Neuronal stem cell (in vitro differentiated cells): ENCODE measurements around the gene DGCR2.
"Not testable (repeated sequence)": the region's sequence is repeated elsewhere in the genome, so short reads cannot be mapped to it uniquely, and the experiment has no call there.

Experiments
- DNase-seq: peaks from one replicate; pipeline ENCODE4 v3.0.0-alpha.2; 2013; ENCODE audit warnings: low spot score
- H2AFZ ChIP-seq: one replicate; pipeline ENCODE4 v1.6.1; 2013; ENCODE audit warnings: mild to moderate bottlenecking, low read length, inconsistent platforms
- H2AK5ac ChIP-seq: 2 replicates; pipeline ENCODE4 v1.6.1; 2013; ENCODE audit warnings: low read depth, mild to moderate bottlenecking, inconsistent platforms, low read length, moderate library complexity, mixed read lengths
- H2BK120ac ChIP-seq: 2 replicates; pipeline ENCODE4 v1.6.1; 2013; ENCODE audit warnings: low read depth, mild to moderate bottlenecking, inconsistent platforms, low read length, moderate library complexity, mixed read lengths
- H2BK12ac ChIP-seq: one replicate; pipeline ENCODE4 v1.6.1; 2013; ENCODE audit warnings: low read length, inconsistent platforms
- H2BK15ac ChIP-seq: 2 replicates; pipeline ENCODE4 v1.6.1; 2013; ENCODE audit warnings: mild to moderate bottlenecking, low read length, inconsistent platforms, mixed read lengths
- H2BK5ac ChIP-seq: one replicate; pipeline ENCODE4 v1.6.1; 2013; ENCODE audit warnings: inconsistent platforms, mild to moderate bottlenecking, low read length, moderate library complexity
- H3K14ac ChIP-seq: one replicate; pipeline ENCODE4 v1.6.1; 2013; ENCODE audit warnings: low read length, inconsistent platforms
- H3K18ac ChIP-seq: 2 replicates; pipeline ENCODE4 v1.6.1; 2013; ENCODE audit warnings: low read length, inconsistent platforms
- H3K23ac ChIP-seq: 2 replicates; pipeline ENCODE4 v1.6.1; 2013; ENCODE audit warnings: low read depth, mild to moderate bottlenecking, mixed read lengths, low read length, inconsistent platforms; ENCODE audit not compliant: poor library complexity
- H3K27ac ChIP-seq: replicated peaks from 3 replicates; pipeline ENCODE4 v1.5.1; 2013; ENCODE audit warnings: low read length, inconsistent platforms
- H3K27me3 ChIP-seq, 3 experiments: 2 replicates each; pipeline ENCODE4 v1.6.1; 2013; ENCODE audit warnings: low read length in 3 of 3, mild to moderate bottlenecking in 2 of 3, inconsistent platforms in 1 of 3, low read depth in 1 of 3, mixed read lengths in 1 of 3, moderate library complexity in 1 of 3; ENCODE audit not compliant: control insufficient read depth in 3 of 3, insufficient read depth in 3 of 3
- H3K36me3 ChIP-seq, 2 donors: replicated peaks in 1 of 2; 2 replicates each; pipeline ENCODE4 v1.6.1; 2013; ENCODE audit warnings: low read length in 2 of 2; ENCODE audit not compliant: control insufficient read depth in 2 of 2, insufficient read depth in 2 of 2
- H3K4ac ChIP-seq: 2 replicates; pipeline ENCODE4 v1.6.1; 2013; ENCODE audit warnings: inconsistent platforms, mild to moderate bottlenecking, low read length, moderate library complexity
- H3K4me1 ChIP-seq, 2 donors: 1 replicate in 1 of 2; 2 replicates in 1 of 2; pipeline ENCODE4 v1.6.1; 2013; ENCODE audit warnings: low read length in 2 of 2, low read depth in 1 of 2; ENCODE audit not compliant: control insufficient read depth in 2 of 2, insufficient read depth in 1 of 2
- H3K4me2 ChIP-seq: one replicate; pipeline ENCODE4 v1.6.1; 2013; ENCODE audit warnings: mild to moderate bottlenecking, low read length, inconsistent platforms; ENCODE audit not compliant: insufficient read depth, poor library complexity, severe bottlenecking
- H3K4me3 ChIP-seq, 2 donors: 2 replicates each; pipeline ENCODE4 v1.5.1; 2013; ENCODE audit warnings: low read length in 2 of 2, mild to moderate bottlenecking in 2 of 2, inconsistent platforms in 1 of 2, moderate library complexity in 1 of 2
- H3K79me1 ChIP-seq: one replicate; pipeline ENCODE4 v1.6.1; 2013; ENCODE audit warnings: low read depth, mild to moderate bottlenecking, inconsistent platforms, low read length, moderate library complexity
- H3K9ac ChIP-seq: one replicate; pipeline ENCODE4 v1.6.1; 2013; ENCODE audit warnings: mild to moderate bottlenecking, low read depth, low read length, inconsistent platforms; ENCODE audit not compliant: poor library complexity
- H3K9me3 ChIP-seq, 2 donors: replicated peaks in 1 of 2; 2 replicates each; pipeline versions ENCODE3 to v1.6.1; 2013; ENCODE audit warnings: low read length in 2 of 2, mild to moderate bottlenecking in 2 of 2, inconsistent platforms in 1 of 2, low read depth in 1 of 2, mixed read lengths in 1 of 2, moderate library complexity in 1 of 2; ENCODE audit not compliant: control insufficient read depth in 2 of 2, insufficient read depth in 1 of 2
- H4K8ac ChIP-seq: one replicate; pipeline ENCODE4 v1.6.1; 2013; ENCODE audit warnings: low read depth, mild to moderate bottlenecking, inconsistent platforms, low read length, moderate library complexity
- H4K91ac ChIP-seq: one replicate; pipeline ENCODE4 v1.6.1; 2013; ENCODE audit warnings: low read length, low read depth, mild to moderate bottlenecking, inconsistent platforms; ENCODE audit not compliant: poor library complexity
- WGBS, 2 donors: extraction: QIAGEN DNeasy Blood & Tissue Kit; methylation state at CpG; one replicate each; pipeline ENCODE4 v1.1.7; 2013; ENCODE audit warnings: missing lambda C conversion rate in 2 of 2, mixed read lengths in 1 of 2; ENCODE audit not compliant: insufficient read length in 2 of 2, insufficient replicate concordance in 1 of 2; ENCODE audit errors: extremely low coverage in 2 of 2; 5-methylcytosine and 5-hydroxymethylcytosine counted together

DGCR2 gene

GRCh38 chr22:19032156-19032785 is 89.9 kb downstream of the DGCR2 start:
- H3K27me3 ChIP-seq: peaks cover 0 to 23% (median 20%) of the 10 kb centered on the region in 3 experiments
- WGBS, 2 donors: no CpG with 5 or more reads among the region's 31 CpGs
- not testable (repeated sequence) for H3K9me3 ChIP-seq, H3K4me1 ChIP-seq, H4K8ac ChIP-seq, H4K91ac ChIP-seq, H3K18ac ChIP-seq, H3K4ac ChIP-seq, DNase-seq, H2AK5ac ChIP-seq, H3K79me1 ChIP-seq, H3K4me2 ChIP-seq, H3K36me3 ChIP-seq, H2BK120ac ChIP-seq, H2AFZ ChIP-seq, H2BK15ac ChIP-seq, H2BK5ac ChIP-seq, H2BK12ac ChIP-seq, H3K14ac ChIP-seq, H3K9ac ChIP-seq, H3K23ac ChIP-seq, H3K27ac ChIP-seq, H3K4me3 ChIP-seq

GRCh38 chr22:19030889-19031252 is 91.3 kb downstream of the DGCR2 start:
- H3K14ac ChIP-seq, H3K4me3 ChIP-seq, H3K9ac ChIP-seq, H3K9me3 ChIP-seq, H2AFZ ChIP-seq, DNase-seq, H2BK12ac ChIP-seq, H3K36me3 ChIP-seq, H3K4ac ChIP-seq, H3K27ac ChIP-seq, H3K79me1 ChIP-seq, H2BK5ac ChIP-seq, H3K4me1 ChIP-seq, H3K4me2 ChIP-seq, H2AK5ac ChIP-seq, H4K8ac ChIP-seq, H2BK15ac ChIP-seq, H2BK120ac ChIP-seq, H3K18ac ChIP-seq, H4K91ac ChIP-seq, H3K23ac ChIP-seq: not testable (repeated sequence)
- H3K27me3 ChIP-seq: peaks cover 0 to 27% (median 20%) of the 10 kb centered on the region in 3 experiments
- WGBS, 2 donors: no CpG with 5 or more reads among the region's 7 CpGs

- not testable (repeated sequence) for DNase-seq, H3K18ac ChIP-seq
- WGBS, 2 donors: no CpG with 5 or more reads among the region's 21 CpGs
These were observed 91.9 kb downstream of the DGCR2 start for GRCh38 chr22:19030226-19030888.

More at GRCh38 chr22:19030226-19030888, 91.9 kb downstream of the DGCR2 start:
- peaks cover 0 to 27% (median 20%) of the 10 kb centered on the region in 3 experiments for H3K27me3 ChIP-seq
- not testable (repeated sequence) for H2BK15ac ChIP-seq, H3K9me3 ChIP-seq, H2AK5ac ChIP-seq, H3K14ac ChIP-seq, H3K4ac ChIP-seq, H3K4me2 ChIP-seq, H3K4me3 ChIP-seq, H3K27ac ChIP-seq, H2BK120ac ChIP-seq, H3K79me1 ChIP-seq, H4K91ac ChIP-seq, H2BK5ac ChIP-seq, H2BK12ac ChIP-seq, H3K4me1 ChIP-seq, H2AFZ ChIP-seq, H3K9ac ChIP-seq, H3K36me3 ChIP-seq, H4K8ac ChIP-seq
- peak overlapping the region; percentile 73 for H3K23ac ChIP-seq
